GM04503 (cell line): ENCODE measurements around the gene PDHA1.

Experiments
- DNase-seq: peaks from one replicate; pipeline ENCODE4 v3.0.0-alpha.2; 2012; ENCODE audit warnings: low read depth

The PDHA1 gene

GRCh38 chrX:19343535-19344408, at the start of gene PDHA1:
Gene PDHA1, plus strand, starts transcription at chrX:19343927. Its CDS starts 111 bp downstream, at chrX:19344038.
- peak; percentile 42 for DNase-seq

- peak; percentile 31 for DNase-seq
Observed at GRCh38 chrX:19303256-19303880, 40.4 kb upstream of the PDHA1 start.

- DNase-seq, result no peak
Observed at GRCh38 chrX:19326567-19326966, 17.2 kb upstream of the PDHA1 start.

- DNase-seq, result no peak
Observed at GRCh38 chrX:19331831-19332230, 11.9 kb upstream of the PDHA1 start.

- no peak for DNase-seq
Observed at GRCh38 chrX:19332983-19333382, 10.7 kb upstream of the PDHA1 start.

GRCh38 chrX:19334945-19335626, 8.6 kb upstream of the PDHA1 start:
- DNase-seq, result no peak

GRCh38 chrX:19342331-19342906, 1.3 kb upstream of the PDHA1 start:
- no peak for DNase-seq

- no peak for DNase-seq
Observed at GRCh38 chrX:19343085-19343534, 617 bp upstream of the PDHA1 start.

- DNase-seq, result no peak
Observed at GRCh38 chrX:19344661-19345060, 934 bp downstream of the PDHA1 start.

GRCh38 chrX:19347916-19348315, 4.2 kb downstream of the PDHA1 start:
- DNase-seq, result no peak

- no peak for DNase-seq
Observed at GRCh38 chrX:19349264-19349663, 5.5 kb downstream of the PDHA1 start.

GRCh38 chrX:19350941-19351384, 7.2 kb downstream of the PDHA1 start:
- DNase-seq, result no peak

GRCh38 chrX:19354625-19355024, 10.9 kb downstream of the PDHA1 start:
- no peak for DNase-seq

GRCh38 chrX:19358521-19358920, 14.8 kb downstream of the PDHA1 start:
- DNase-seq, result no peak

GRCh38 chrX:19360903-19361302, 17.2 kb downstream of the PDHA1 start:
- DNase-seq, result no peak

GRCh38 chrX:19361701-19362100, 18.0 kb downstream of the PDHA1 start:
- no peak for DNase-seq

- DNase-seq, result no peak
Observed at GRCh38 chrX:19368576-19368975, 24.8 kb downstream of the PDHA1 start.

GRCh38 chrX:19370061-19370460, 26.3 kb downstream of the PDHA1 start:
- DNase-seq, result peak; percentile 25

- DNase-seq, result no peak
Observed at GRCh38 chrX:19372170-19372546, 28.4 kb downstream of the PDHA1 start.

- no peak for DNase-seq
Observed at GRCh38 chrX:19372547-19373331, 29.0 kb downstream of the PDHA1 start.

- DNase-seq, result no peak
Observed at GRCh38 chrX:19373351-19373891, 29.7 kb downstream of the PDHA1 start.
